Measurements from ENCODE around the gene PPP2R3C.

DNA sequence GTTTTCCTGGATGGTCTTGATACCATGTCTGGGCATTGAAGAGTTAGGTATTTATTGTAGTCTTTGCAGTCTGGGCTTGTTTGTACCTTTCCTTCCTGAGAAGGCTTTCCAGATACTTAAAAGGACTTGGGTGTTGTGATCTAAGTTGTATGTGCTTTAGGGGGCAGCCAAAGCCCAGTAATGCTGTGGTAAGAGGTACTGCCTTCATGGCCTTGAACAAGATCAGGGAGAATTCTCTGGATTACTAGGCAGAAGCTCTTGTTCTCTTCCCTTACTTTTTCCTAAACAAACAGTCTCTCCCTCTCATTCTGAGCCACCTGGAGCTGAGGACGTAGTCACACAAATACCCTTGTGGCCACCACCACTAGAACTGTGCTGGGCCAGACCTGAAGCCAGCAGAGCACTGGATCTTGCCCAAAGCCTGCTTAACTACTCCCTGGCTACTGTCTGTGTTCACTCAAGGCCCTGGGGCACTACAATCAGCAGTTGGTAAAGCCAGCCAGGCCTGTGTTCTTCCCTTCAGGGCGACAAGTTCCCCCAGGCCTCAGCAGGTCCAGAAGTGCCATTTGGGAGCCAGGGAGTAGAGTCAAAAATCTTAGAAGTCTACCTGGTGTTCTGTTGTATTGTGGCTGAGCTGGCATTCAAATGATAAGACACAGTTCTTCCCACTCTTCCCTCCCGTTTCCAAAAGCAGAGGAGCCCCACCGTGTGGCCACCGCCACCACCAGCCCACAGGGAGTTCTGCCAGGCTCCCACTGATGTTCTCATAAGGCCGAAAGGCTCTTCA, 11.9 kb upstream of the PPP2R3C start:
- TF ChIP-seq RAD21 (IDR thresholded peaks at IDR 0.05; ENCODE audit: low read depth) (no peak), CEBPB (IDR thresholded peaks at IDR 0.05) (no peak), FOXM1 (IDR thresholded peaks at IDR 0.05; ENCODE audit: borderline replicate concordance, low read depth) (no peak), EP300 (IDR thresholded peaks at IDR 0.05; ENCODE audit: borderline replicate concordance) (no peak)
- TF ChIP-seq, protein P1, sequence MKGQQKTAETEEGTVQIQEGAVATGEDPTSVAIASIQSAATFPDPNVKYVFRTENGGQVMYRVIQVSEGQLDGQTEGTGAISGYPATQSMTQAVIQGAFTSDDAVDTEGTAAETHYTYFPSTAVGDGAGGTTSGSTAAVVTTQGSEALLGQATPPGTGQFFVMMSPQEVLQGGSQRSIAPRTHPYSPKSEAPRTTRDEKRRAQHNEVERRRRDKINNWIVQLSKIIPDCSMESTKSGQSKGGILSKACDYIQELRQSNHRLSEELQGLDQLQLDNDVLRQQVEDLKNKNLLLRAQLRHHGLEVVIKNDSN (IDR thresholded peaks at IDR 0.05): no peak
- TF ChIP-seq, protein P2, sequence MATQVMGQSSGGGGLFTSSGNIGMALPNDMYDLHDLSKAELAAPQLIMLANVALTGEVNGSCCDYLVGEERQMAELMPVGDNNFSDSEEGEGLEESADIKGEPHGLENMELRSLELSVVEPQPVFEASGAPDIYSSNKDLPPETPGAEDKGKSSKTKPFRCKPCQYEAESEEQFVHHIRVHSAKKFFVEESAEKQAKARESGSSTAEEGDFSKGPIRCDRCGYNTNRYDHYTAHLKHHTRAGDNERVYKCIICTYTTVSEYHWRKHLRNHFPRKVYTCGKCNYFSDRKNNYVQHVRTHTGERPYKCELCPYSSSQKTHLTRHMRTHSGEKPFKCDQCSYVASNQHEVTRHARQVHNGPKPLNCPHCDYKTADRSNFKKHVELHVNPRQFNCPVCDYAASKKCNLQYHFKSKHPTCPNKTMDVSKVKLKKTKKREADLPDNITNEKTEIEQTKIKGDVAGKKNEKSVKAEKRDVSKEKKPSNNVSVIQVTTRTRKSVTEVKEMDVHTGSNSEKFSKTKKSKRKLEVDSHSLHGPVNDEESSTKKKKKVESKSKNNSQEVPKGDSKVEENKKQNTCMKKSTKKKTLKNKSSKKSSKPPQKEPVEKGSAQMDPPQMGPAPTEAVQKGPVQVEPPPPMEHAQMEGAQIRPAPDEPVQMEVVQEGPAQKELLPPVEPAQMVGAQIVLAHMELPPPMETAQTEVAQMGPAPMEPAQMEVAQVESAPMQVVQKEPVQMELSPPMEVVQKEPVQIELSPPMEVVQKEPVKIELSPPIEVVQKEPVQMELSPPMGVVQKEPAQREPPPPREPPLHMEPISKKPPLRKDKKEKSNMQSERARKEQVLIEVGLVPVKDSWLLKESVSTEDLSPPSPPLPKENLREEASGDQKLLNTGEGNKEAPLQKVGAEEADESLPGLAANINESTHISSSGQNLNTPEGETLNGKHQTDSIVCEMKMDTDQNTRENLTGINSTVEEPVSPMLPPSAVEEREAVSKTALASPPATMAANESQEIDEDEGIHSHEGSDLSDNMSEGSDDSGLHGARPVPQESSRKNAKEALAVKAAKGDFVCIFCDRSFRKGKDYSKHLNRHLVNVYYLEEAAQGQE (IDR thresholded peaks at IDR 0.05; ENCODE audit: low read depth): no peak
